HepG2 (cell line): ENCODE measurements around the gene BEGAIN. TPM values are rescaled to one million over a fixed set of nuclear protein-coding genes. Genes with fewer than 3 reads are reported as not detected.

ENCODE experiments used
- ATAC-seq: fragments of 200-7000 bp; cut with Tn5 transposase; 3 replicates; pipeline ENCODE4 v1.9.1; 2020; ENCODE audit warnings: mild to moderate bottlenecking, moderate library complexity
- Bru-seq: library from RNA; stranded (reverse); fragments of 400-500 nt; gene quantifications from one replicate; lab custom pipeline; 2021; lab: Mats Ljungman, UMichigan
- BruChase-seq, 2 experiments: library from RNA; stranded (reverse); fragments of 400-500 nt; gene quantifications; one replicate each; lab custom pipeline; 2021; lab: Mats Ljungman, UMichigan
- BruUV-seq: library from RNA; stranded (reverse); fragments of 400-500 nt; replicated peaks from 2 replicates; lab custom pipeline; 2021; lab: Mats Ljungman, UMichigan
- CTCF ChIA-PET: fragments of 300-600 bp; formaldehyde crosslinking; extraction: SDS; loops from one replicate; lab custom pipeline; 2021; ENCODE audit warnings: low total read pairs, inconsistent platforms, low intra/inter-chr PET ratio; lab: Yijun Ruan, JAX
- POLR2A ChIA-PET: fragments of 350-600 bp; sonication (Branson Sonifier 250); formaldehyde crosslinking; loops from one replicate; lab custom pipeline; 2020; ENCODE audit warnings: antibody characterized with exemption, inconsistent platforms; lab: Yijun Ruan, JAX
- DNase-seq: peaks from one replicate; pipeline ENCODE4 v3.0.0-alpha.2; 2015; ENCODE audit warnings: low spot score
- FAIRE-seq: peaks from 3 replicates; lab custom pipeline; 2011; peaks lifted over from hg19 to GRCh38; lab: Jason Lieb, UNC
- H2AFZ ChIP-seq: one replicate; pipeline ENCODE4 v1.6.1; 2011; ENCODE audit warnings: low read length, inconsistent platforms
- H3K27ac ChIP-seq: fragments of 300-600 bp; 3 replicates; pipeline ENCODE4 v1.8.0; 2011; ENCODE audit warnings: mixed run types, mild to moderate bottlenecking, mixed read lengths, low read length, inconsistent platforms; ENCODE audit not compliant: insufficient read depth; ENCODE audit errors: extremely low read length
- H3K27me3 ChIP-seq, 2 experiments: fragments of 200-600 bp in 1 of 2; 2 replicates in 1 of 2; 3 replicates in 1 of 2; pipeline versions ENCODE4 v1.6.0 to v1.8.0; 2011; ENCODE audit warnings: low read length in 2 of 2, mild to moderate bottlenecking in 2 of 2, moderate library complexity in 2 of 2, inconsistent platforms in 1 of 2; ENCODE audit not compliant: insufficient read depth in 2 of 2, control insufficient read depth in 1 of 2
- H3K36me3 ChIP-seq, 2 experiments: fragments of 200-600 bp in 1 of 2; replicated peaks in 1 of 2; 2 replicates in 1 of 2; 3 replicates in 1 of 2; pipeline versions ENCODE4 v1.5.1 to v1.8.0; 2011; ENCODE audit warnings: low read length in 2 of 2, inconsistent platforms in 1 of 2; ENCODE audit not compliant: insufficient read depth in 2 of 2, control insufficient read depth in 1 of 2
- H3K4me1 ChIP-seq: 2 replicates; pipeline ENCODE4 v1.5.1; 2012; ENCODE audit warnings: low read length, inconsistent platforms; ENCODE audit not compliant: insufficient read depth
- H3K4me2 ChIP-seq: 2 replicates; pipeline ENCODE4 v1.6.0; 2011; ENCODE audit warnings: low read depth, low read length, inconsistent platforms
- H3K4me3 ChIP-seq, 3 experiments: fragments of 200-600 bp in 1 of 3; sonication (generic), shearing (Covaris generic) in 1 of 3; replicated peaks in 1 of 3; 2 replicates each; pipeline ENCODE4 v1.5.1; 2011 to 2016; ENCODE audit warnings: low read length in 3 of 3, inconsistent platforms in 2 of 3, low read depth in 2 of 3, mild to moderate bottlenecking in 2 of 3, control low read depth in 1 of 3, mixed read lengths in 1 of 3; ENCODE audit not compliant: insufficient read depth in 1 of 3
- H3K79me2 ChIP-seq: one replicate; pipeline ENCODE4 v1.6.1; 2011; ENCODE audit warnings: low read length, inconsistent platforms; ENCODE audit not compliant: insufficient read depth
- H3K9ac ChIP-seq: 2 replicates; pipeline ENCODE4 v1.6.0; 2011; ENCODE audit warnings: mild to moderate bottlenecking, low read depth, low read length, inconsistent platforms; ENCODE audit not compliant: insufficient read depth
- H3K9me3 ChIP-seq: 2 replicates; pipeline ENCODE4 v1.5.1; 2012; ENCODE audit warnings: mild to moderate bottlenecking, low read length
- H4K20me1 ChIP-seq: 2 replicates; pipeline ENCODE4 v1.6.0; 2011; ENCODE audit warnings: inconsistent platforms, mild to moderate bottlenecking, low read length, moderate library complexity; ENCODE audit not compliant: insufficient read depth
- CERS6 ChIP-seq: sonication (generic); formaldehyde crosslinking; IDR thresholded peaks from 2 replicates; pipeline ENCODE4 v1.5.0; 2020; ENCODE audit warnings: missing genetic modification reagents
- CREB3 ChIP-seq: sonication (generic); formaldehyde crosslinking; IDR thresholded peaks from 2 replicates; pipeline ENCODE4 v1.5.0; 2020; ENCODE audit warnings: missing genetic modification reagents
- KLF6 ChIP-seq: IDR thresholded peaks from 2 replicates; pipeline ENCODE4 v1.8.0; 2016; ENCODE audit warnings: missing biosample characterization, missing genetic modification reagents
- PHB2 ChIP-seq: fragments of 450-650 bp; IDR thresholded peaks from 2 replicates; pipeline ENCODE4 v1.6.1; 2018; ENCODE audit not compliant: partially characterized antibody
- POGK ChIP-seq: sonication (generic); formaldehyde crosslinking; conservative IDR thresholded peaks from 2 replicates; pipeline ENCODE4 v1.8.0; 2022; ENCODE audit warnings: mild to moderate bottlenecking, moderate library complexity, missing genetic modification reagents
- REXO4 ChIP-seq: sonication (generic); formaldehyde crosslinking; IDR thresholded peaks from 2 replicates; pipeline ENCODE4 v1.8.0; 2022; ENCODE audit warnings: missing genetic modification reagents, mild to moderate bottlenecking, borderline replicate concordance
- ZBTB2 ChIP-seq: sonication (generic); formaldehyde crosslinking; IDR thresholded peaks from 2 replicates; pipeline ENCODE4 v1.8.0; 2022; ENCODE audit warnings: low read depth, missing genetic modification reagents
- ZNF207 ChIP-seq: fragments of 450-650 bp; IDR thresholded peaks from 2 replicates; pipeline ENCODE4 v1.6.1; 2016; ENCODE audit warnings: antibody characterized with exemption, borderline replicate concordance
- ZNF264 ChIP-seq: sonication (generic); formaldehyde crosslinking; IDR thresholded peaks from 2 replicates; pipeline ENCODE4 v1.4.0; 2020; ENCODE audit warnings: missing genetic modification reagents
- ZNF510 ChIP-seq: sonication (generic); formaldehyde crosslinking; IDR thresholded peaks from 2 replicates; pipeline ENCODE4 v1.4.0; 2020; ENCODE audit warnings: low read depth, mild to moderate bottlenecking, missing genetic modification reagents
- ZNF691 ChIP-seq: sonication (generic); formaldehyde crosslinking; IDR thresholded peaks from 2 replicates; pipeline ENCODE4 v1.4.0; 2020; ENCODE audit warnings: missing genetic modification reagents, low read depth, mild to moderate bottlenecking, borderline replicate concordance
- WGBS: methylation state at CpG from one replicate; pipeline ENCODE4 v1.1.6; 2017; ENCODE audit warnings: low lambda C conversion rate; 5-methylcytosine and 5-hydroxymethylcytosine counted together
- in situ Hi-C: cut with HindIII; loops from 2 replicates; pipeline ENCODE4 v1.10.0; 2017; ENCODE audit warnings: low pct_unique_long_range_greater_than_20kb; ENCODE audit not compliant: extremely low pct_ligation_motif_present
- intact Hi-C: fragments of 100-400 bp; cut with micrococcal nuclease; formaldehyde crosslinking; loops from one replicate; pipeline ENCODE4 v1.10.0; 2022; ENCODE audit not compliant: unreplicated experiment
- long read RNA-seq, 2 experiments: library from RNA in 1 of 2; library from polyadenylated mRNA in 1 of 2; stranded (forward) in 1 of 2; unstranded in 1 of 2; transcript quantifications; one replicate each; pipeline ENCODE4 v2.0.0, GENCODE V29; 2019 to 2022
- polyA minus RNA-seq, 3 experiments: library from RNA; depleted of rRNA, polyadenylated mRNA; stranded (reverse); fragments of >200 nt; gene quantifications; 2 replicates each; pipeline ENCODE4 v1.2.3, GENCODE V29; 2011; ENCODE audit warnings: low replicate concordance in 1 of 3
- polyA plus RNA-seq, 8 experiments: library from polyadenylated mRNA; depleted of rRNA in 3 of 8; stranded (reverse) in 7 of 8; unstranded in 1 of 8; fragments of >200 nt; fragmentation: Illumina TruSeq in 4 of 8; extraction: Trizol in 4 of 8; gene quantifications; 2 replicates each; pipeline versions ENCODE4 v1.2.1 to v1.2.3, GENCODE V29; 2011 to 2016; ENCODE audit warnings: low read depth in 4 of 8, missing spikeins in 1 of 8, mixed read lengths in 1 of 8; ENCODE audit not compliant: insufficient read depth in 1 of 8
- total RNA-seq, 5 experiments: library from RNA; depleted of rRNA; stranded (reverse); fragments of >200 nt; fragmentation: Illumina TruSeq; extraction: Trizol; gene quantifications; 2 replicates each; pipeline ENCODE4 v1.2.3, GENCODE V29; 2016; ENCODE audit warnings: low read depth in 1 of 5

Gene BEGAIN
- not detected in 2 replicates for total RNA-seq (2016; rRNA removed; fragmentation: Illumina TruSeq; extraction: Trizol)
- not detected in 2 replicates for total RNA-seq (2016; cell fraction: cytosol; rRNA removed; fragmentation: Illumina TruSeq; extraction: Trizol; ENCODE audit: low read depth)
- not detected in 2 replicates for total RNA-seq (2016; cell fraction: insoluble cytoplasmic fraction; rRNA removed; fragmentation: Illumina TruSeq; extraction: Trizol)
- total RNA-seq (2016; cell fraction: membrane; rRNA removed; fragmentation: Illumina TruSeq; extraction: Trizol), result not detected in 2 replicates
- not detected in 2 replicates for total RNA-seq (2016; cell fraction: nucleus; rRNA removed; fragmentation: Illumina TruSeq; extraction: Trizol)
- not detected in 2 replicates for polyA plus RNA-seq (2011; rRNA removed)
- polyA plus RNA-seq (2011; cell fraction: cytosol; rRNA removed), result not detected in 2 replicates
- not detected in 2 replicates for polyA plus RNA-seq (2011; cell fraction: nucleus; rRNA removed)
- not detected in 2 replicates for polyA plus RNA-seq (2012)
- not detected in 2 replicates for polyA plus RNA-seq (2016; cell fraction: cytosol; fragmentation: Illumina TruSeq; extraction: Trizol; ENCODE audit: low read depth)
- polyA plus RNA-seq (2016; cell fraction: insoluble cytoplasmic fraction; fragmentation: Illumina TruSeq; extraction: Trizol; ENCODE audit: low read depth), result not detected in 2 replicates
- polyA plus RNA-seq (2016; cell fraction: membrane; fragmentation: Illumina TruSeq; extraction: Trizol; ENCODE audit: low read depth), result not detected in 2 replicates
- polyA plus RNA-seq (2016; cell fraction: nucleus; fragmentation: Illumina TruSeq; extraction: Trizol; ENCODE audit: insufficient read depth, low read depth), result not detected in 2 replicates
- polyA minus RNA-seq (2011; rRNA and poly(A)+ RNA removed; ENCODE audit: low replicate concordance), result 39.7 TPM in 1 of 2 replicates, not detected in the other
- polyA minus RNA-seq (2011; cell fraction: cytosol; rRNA and poly(A)+ RNA removed), result 0.20 TPM in 1 of 2 replicates, not detected in the other
- 0.26 TPM in 1 of 2 replicates, not detected in the other for polyA minus RNA-seq (2011; cell fraction: nucleus; rRNA and poly(A)+ RNA removed)
- not detected for Bru-seq, nascent RNA
- percentile 3 among the genes with signal in this experiment for BruChase-seq, experiment 1, labeled RNA remaining after a 6-hour chase
- percentile 5 among the genes with signal in this experiment for BruChase-seq, experiment 2, labeled RNA remaining after a 2-hour chase
- long read RNA-seq, experiment 1, result 0 reads
- long read RNA-seq, experiment 2, result 0 reads

GRCh38 chr14:100587086-100587762, at the start of gene BEGAIN:
TSS of gene BEGAIN (minus strand) at chr14:100587417. CDS start at chr14:100587290, 127 bp downstream.
- H3K4me2 ChIP-seq, result peak within 1 kb of the TSS; percentile 18
- ATAC-seq, result no peak
- H3K27ac ChIP-seq, result no peak within 1 kb of the TSS
- peak within 1 kb of the TSS in 2 of 3 experiments; percentile 19 to 33; a peak in 2 of 6 replicates for H3K4me3 ChIP-seq
- FAIRE-seq, result no peak
- in situ Hi-C loops, result no loop called here
- intact Hi-C loops, result no loop called here
- ChIA-PET CTCF (no interaction called here), POLR2A (no interaction called here)
- 8% methylated on average over 27 of the region's 90 CpGs for WGBS
- no peak for DNase-seq
- no TSS peak for BruUV-seq
- H3K9me3 ChIP-seq, result no peaks in the 10 kb centered on the region
- peaks cover 3% of the 10 kb centered on the region; the same call in 1 of the 2 replicates for H4K20me1 ChIP-seq
- no peak within 1 kb of the TSS for H3K9ac ChIP-seq
- no peaks in the 10 kb centered on the region for H3K79me2 ChIP-seq
- H2AFZ ChIP-seq, result no peak within 1 kb of the TSS
- H3K27me3 ChIP-seq, result peaks cover 6 to 78% of the 10 kb centered on the region in 2 experiments
- H3K4me1 ChIP-seq, result no peaks in the 10 kb centered on the region
- H3K36me3 ChIP-seq, result no peaks in the 10 kb centered on the region
- TF ChIP-seq ZBTB2 (CRISPR knock-in tag), result no peak
- TF ChIP-seq KLF6 (CRISPR knock-in tag), result no peak
- TF ChIP-seq REXO4 (CRISPR knock-in tag), result no peak
- no peak for TF ChIP-seq PHB2
- no peak for TF ChIP-seq ZNF691 (CRISPR knock-in tag)
- TF ChIP-seq ZNF510 (CRISPR knock-in tag), result no peak
- TF ChIP-seq CREB3, result no peak
- TF ChIP-seq ZNF264, result no peak
- TF ChIP-seq CERS6 (CRISPR knock-in tag), result no peak
- no peak for TF ChIP-seq ZNF207
- TF ChIP-seq POGK (CRISPR knock-in tag), result no peak
